Smooth muscle cell (in vitro differentiated cells): ENCODE measurements around the gene SH3PXD2A. TPM values are rescaled to one million over a fixed set of nuclear protein-coding genes. Genes with fewer than 3 reads are reported as not detected.

Experiments used
- DNase-seq: peaks from one replicate; lab custom pipeline; 2025; ENCODE audit not compliant: unreplicated experiment; lab: John Stamatoyannopoulos, UW
- H2AFZ ChIP-seq: fragments of 200-600 bp; sonication (generic); 2 replicates; pipeline ENCODE4 v1.6.0; 2016; ENCODE audit warnings: antibody characterized with exemption, low read depth, mild to moderate bottlenecking
- H3F3A ChIP-seq: fragments of 200-600 bp; sonication (generic); 2 replicates; pipeline ENCODE4 v1.6.0; 2017; ENCODE audit warnings: antibody characterized with exemption, low read depth
- H3K27ac ChIP-seq: fragments of 200-600 bp; sonication (generic); 2 replicates; pipeline ENCODE4 v1.5.1; 2016; ENCODE audit warnings: low read depth, mild to moderate bottlenecking
- H3K27me3 ChIP-seq: fragments of 200-600 bp; sonication (generic); 2 replicates; pipeline ENCODE4 v1.6.1; 2016; ENCODE audit warnings: low read depth, mild to moderate bottlenecking
- H3K36me3 ChIP-seq: fragments of 200-600 bp; sonication (generic); 2 replicates; pipeline ENCODE4 v1.5.1; 2016; ENCODE audit warnings: low read depth
- H3K4me1 ChIP-seq: fragments of 200-600 bp; sonication (generic); 2 replicates; pipeline ENCODE4 v1.5.1; 2016; ENCODE audit warnings: low read depth
- H3K4me2 ChIP-seq: fragments of 200-600 bp; sonication (generic); 2 replicates; pipeline ENCODE4 v1.6.0; 2016; ENCODE audit warnings: mild to moderate bottlenecking
- H3K4me3 ChIP-seq: fragments of 200-600 bp; sonication (generic); 2 replicates; pipeline ENCODE4 v1.5.1; 2016; ENCODE audit warnings: mild to moderate bottlenecking
- H3K79me2 ChIP-seq: fragments of 200-600 bp; sonication (generic); 2 replicates; pipeline ENCODE4 v1.6.0; 2016; ENCODE audit warnings: low read depth, mild to moderate bottlenecking
- H3K9ac ChIP-seq: fragments of 200-600 bp; sonication (generic); 2 replicates; pipeline ENCODE4 v1.6.0; 2016; ENCODE audit warnings: low read depth
- H3K9me3 ChIP-seq: fragments of 200-600 bp; sonication (generic); replicated peaks from 2 replicates; pipeline ENCODE4 v1.5.1; 2016; ENCODE audit warnings: low read depth
- H4K20me1 ChIP-seq: fragments of 200-600 bp; sonication (generic); 2 replicates; pipeline ENCODE4 v1.6.0; 2016; ENCODE audit warnings: low read depth
- WGBS: methylation state at CpG from one replicate; pipeline ENCODE4 v1.1.7; 2016; ENCODE audit warnings: low lambda C conversion rate; 5-methylcytosine and 5-hydroxymethylcytosine counted together
- polyA plus RNA-seq: library from polyadenylated mRNA; unstranded; fragments of >200 nt; fragmentation: Nextera tagmentation; extraction: Ambion mirVana; gene quantifications from 2 replicates; pipeline ENCODE4 v1.2.1, GENCODE V29; 2016
- total RNA-seq: library from RNA; depleted of rRNA; stranded (reverse); fragments of >200 nt; gene quantifications from 2 replicates; pipeline ENCODE4 v1.2.3, GENCODE V29; 2014
- TF ChIP-seq, protein P1 (sequence below): fragments of 200-600 bp; sonication (generic); IDR thresholded peaks from 2 replicates; pipeline ENCODE4 v1.5.1; 2017; ENCODE audit warnings: borderline replicate concordance, mild to moderate bottlenecking, antibody characterized with exemption; ENCODE audit not compliant: insufficient read depth, poor library complexity, severe bottlenecking

The SH3PXD2A gene
- total and polyA plus RNA-seq, 2 experiments from 2014 or later: 30.1 to 37.9 TPM

DNA sequence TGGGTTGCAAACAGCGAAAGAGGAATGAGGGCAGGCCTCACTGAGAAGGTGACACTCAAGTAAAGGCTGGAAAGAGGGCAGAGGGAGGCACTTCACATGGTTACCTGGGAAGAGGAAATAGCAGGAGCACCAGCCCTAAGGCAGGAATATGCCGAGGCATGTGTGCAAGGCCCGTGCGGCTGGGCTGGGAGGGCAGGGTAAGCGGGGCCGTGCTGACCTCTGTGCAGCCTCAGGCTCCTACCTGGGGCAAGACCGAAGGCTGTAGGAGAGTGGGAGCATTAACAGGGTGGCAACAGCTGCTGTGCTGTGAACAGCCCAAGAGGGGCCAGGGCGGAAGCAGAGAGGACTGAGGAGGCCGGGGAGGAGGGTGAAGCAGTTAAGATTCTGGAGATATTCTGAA lies 24.0 kb upstream of the SH3PXD2A start:
- Histone ChIP-seq H3F3A (peaks cover 6% of the 10 kb centered on the region), H3K79me2 (no peaks in the 10 kb centered on the region), H3K9me3 (no peaks in the 10 kb centered on the region), H4K20me1 (no peaks in the 10 kb centered on the region), H3K9ac (no peak overlapping the region), H3K4me2 (no peak overlapping the region), H2AFZ (no peak overlapping the region), H3K4me3 (no peak overlapping the region), H3K27ac (no peak overlapping the region), H3K27me3 (no peaks in the 10 kb centered on the region), H3K36me3 (no peaks in the 10 kb centered on the region), H3K4me1 (no peaks in the 10 kb centered on the region)
- DNase-seq: no peak
- TF ChIP-seq, protein P1, sequence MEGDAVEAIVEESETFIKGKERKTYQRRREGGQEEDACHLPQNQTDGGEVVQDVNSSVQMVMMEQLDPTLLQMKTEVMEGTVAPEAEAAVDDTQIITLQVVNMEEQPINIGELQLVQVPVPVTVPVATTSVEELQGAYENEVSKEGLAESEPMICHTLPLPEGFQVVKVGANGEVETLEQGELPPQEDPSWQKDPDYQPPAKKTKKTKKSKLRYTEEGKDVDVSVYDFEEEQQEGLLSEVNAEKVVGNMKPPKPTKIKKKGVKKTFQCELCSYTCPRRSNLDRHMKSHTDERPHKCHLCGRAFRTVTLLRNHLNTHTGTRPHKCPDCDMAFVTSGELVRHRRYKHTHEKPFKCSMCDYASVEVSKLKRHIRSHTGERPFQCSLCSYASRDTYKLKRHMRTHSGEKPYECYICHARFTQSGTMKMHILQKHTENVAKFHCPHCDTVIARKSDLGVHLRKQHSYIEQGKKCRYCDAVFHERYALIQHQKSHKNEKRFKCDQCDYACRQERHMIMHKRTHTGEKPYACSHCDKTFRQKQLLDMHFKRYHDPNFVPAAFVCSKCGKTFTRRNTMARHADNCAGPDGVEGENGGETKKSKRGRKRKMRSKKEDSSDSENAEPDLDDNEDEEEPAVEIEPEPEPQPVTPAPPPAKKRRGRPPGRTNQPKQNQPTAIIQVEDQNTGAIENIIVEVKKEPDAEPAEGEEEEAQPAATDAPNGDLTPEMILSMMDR: no peak
- WGBS: 75% methylated on average over 9 of the region's 9 CpGs

DNA sequence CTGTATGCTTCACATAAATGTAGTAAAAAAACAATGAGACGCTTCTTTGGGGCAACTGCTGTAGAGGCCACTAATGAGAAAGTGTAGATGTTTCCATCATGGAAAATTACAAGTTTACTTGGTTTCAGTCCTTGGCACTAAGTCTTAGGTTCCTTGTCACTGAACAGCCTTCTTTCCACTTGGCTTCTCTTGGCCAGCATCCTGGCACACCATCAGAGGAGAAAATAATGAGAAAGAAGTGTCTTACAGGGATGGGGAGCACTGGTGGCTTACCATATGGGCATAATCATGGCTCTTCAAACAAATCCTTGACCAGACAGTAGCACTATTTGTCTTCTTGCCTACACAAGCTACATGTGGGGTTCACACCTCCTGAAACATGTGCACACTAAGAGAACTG lies 22.5 kb upstream of the SH3PXD2A start:
- WGBS: 89% methylated on average over 1 of the region's 1 CpG
- Histone ChIP-seq H3K79me2 (no peaks in the 10 kb centered on the region), H2AFZ (no peak overlapping the region), H4K20me1 (no peaks in the 10 kb centered on the region), H3K4me1 (no peaks in the 10 kb centered on the region), H3K27me3 (no peaks in the 10 kb centered on the region), H3K9ac (no peak overlapping the region), H3F3A (peaks cover 6% of the 10 kb centered on the region), H3K27ac (no peak overlapping the region), H3K9me3 (no peaks in the 10 kb centered on the region), H3K36me3 (no peaks in the 10 kb centered on the region), H3K4me3 (no peak overlapping the region), H3K4me2 (no peak overlapping the region)
- no peak for DNase-seq
- TF ChIP-seq, protein P1: no peak

DNA sequence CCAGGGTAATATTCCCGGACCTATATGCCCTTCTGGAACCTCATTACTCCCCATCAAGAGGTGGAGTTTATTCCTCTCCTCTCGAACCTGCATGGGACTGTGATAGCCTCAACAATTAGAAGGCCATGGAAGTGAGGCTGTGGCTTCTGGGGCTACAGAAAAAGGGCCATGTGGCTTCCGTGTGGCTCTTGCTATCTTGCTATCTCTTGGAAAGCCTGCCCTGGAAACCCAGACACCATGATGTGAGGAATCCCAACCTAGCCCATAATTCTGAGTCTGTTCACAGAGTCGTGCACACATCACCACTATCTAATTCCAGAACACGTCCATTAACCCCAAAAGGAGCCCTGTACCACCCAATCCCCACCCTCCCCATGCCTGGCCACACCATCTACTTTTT lies 20.8 kb upstream of the SH3PXD2A start:
- H3K9me3 ChIP-seq: no peaks in the 10 kb centered on the region
- H3K4me1 ChIP-seq: peaks cover 2% of the 10 kb centered on the region
- 74% methylated on average over 5 of the region's 5 CpGs for WGBS
- H4K20me1 ChIP-seq: no peaks in the 10 kb centered on the region
- H3K27me3 ChIP-seq: no peaks in the 10 kb centered on the region
- peaks cover 3% of the 10 kb centered on the region for H3F3A ChIP-seq
- no peak overlapping the region for H3K4me3 ChIP-seq
- no peak overlapping the region for H3K4me2 ChIP-seq
- TF ChIP-seq, protein P1: no peak
- no peak overlapping the region for H3K27ac ChIP-seq
- no peaks in the 10 kb centered on the region for H3K36me3 ChIP-seq
- H3K79me2 ChIP-seq: no peaks in the 10 kb centered on the region
- H2AFZ ChIP-seq: no peak overlapping the region
- no peak for DNase-seq
- no peak overlapping the region for H3K9ac ChIP-seq

DNA sequence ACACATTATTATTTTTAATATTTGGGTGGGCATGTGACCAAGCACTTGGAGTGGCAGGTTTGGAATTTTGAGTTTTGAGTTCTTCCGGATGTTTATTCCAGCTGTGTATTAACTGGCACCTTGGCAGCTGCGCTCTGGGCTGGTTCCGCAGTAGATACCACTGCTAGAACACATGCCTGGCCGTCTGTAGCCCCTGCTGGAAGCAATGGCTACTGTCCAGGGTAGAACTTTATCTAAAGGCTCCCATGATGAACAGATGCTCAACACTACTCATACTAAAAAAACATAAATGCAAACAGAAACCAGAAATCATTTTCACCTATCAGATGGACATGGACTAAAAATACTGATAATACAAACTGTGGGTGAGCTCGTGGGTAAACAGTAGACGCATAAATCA lies 19.4 kb upstream of the SH3PXD2A start:
- no peak overlapping the region for H3K9ac ChIP-seq
- H3K79me2 ChIP-seq: no peaks in the 10 kb centered on the region
- no peak overlapping the region for H2AFZ ChIP-seq
- H3K4me1 ChIP-seq: peaks cover 12% of the 10 kb centered on the region
- no peaks in the 10 kb centered on the region for H3K9me3 ChIP-seq
- TF ChIP-seq, protein P1: no peak
- H3K36me3 ChIP-seq: no peaks in the 10 kb centered on the region
- no peak overlapping the region for H3K4me2 ChIP-seq
- H3K27me3 ChIP-seq: no peaks in the 10 kb centered on the region
- DNase-seq: no peak
- H3F3A ChIP-seq: peaks cover 8% of the 10 kb centered on the region
- 92% methylated on average over 6 of the region's 6 CpGs for WGBS
- H3K4me3 ChIP-seq: no peak overlapping the region
- H4K20me1 ChIP-seq: no peaks in the 10 kb centered on the region
- no peak overlapping the region for H3K27ac ChIP-seq
